GM21360 (cell line): ENCODE measurements around the gene TMEM117.

Experiments
- ATAC-seq: cut with Tn5 transposase; IDR thresholded peaks from one replicate; pipeline ENCODE4 v1.9.1; 2021; ENCODE audit warnings: mild to moderate bottlenecking, moderate library complexity; ENCODE audit not compliant: unreplicated experiment

Gene TMEM117

GRCh38 chr12:43951286-43951685, 115.4 kb downstream of the TMEM117 start:
- ATAC-seq: no peak

DNA sequence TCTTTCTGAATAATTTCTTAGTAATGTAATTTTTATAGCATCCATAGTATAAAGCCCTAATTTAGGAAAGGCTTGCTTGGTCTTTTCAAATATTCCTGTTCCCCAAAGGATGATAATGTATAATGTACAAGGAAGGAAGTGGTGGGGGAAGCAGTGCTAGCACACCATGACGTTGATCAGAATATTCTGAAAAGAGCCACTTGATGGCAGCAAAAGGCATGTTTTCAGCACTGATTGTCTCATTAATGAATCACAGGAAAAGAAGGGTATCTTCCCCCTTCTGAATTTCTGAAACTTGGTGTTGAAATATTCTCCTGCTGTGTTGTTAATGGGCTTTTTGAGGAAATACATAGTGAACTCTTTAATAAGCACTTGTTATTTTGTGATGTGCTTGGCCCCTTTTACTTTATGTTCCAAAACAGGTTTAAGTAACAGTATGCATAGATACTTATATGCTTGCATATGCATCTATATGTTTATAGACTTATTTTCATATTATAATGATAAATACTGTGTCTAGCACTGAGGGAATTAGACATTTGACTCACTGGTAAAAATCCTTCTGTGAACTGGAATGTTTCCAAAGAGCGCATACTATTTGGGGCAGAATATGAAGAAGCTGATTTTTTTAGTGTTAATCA, 122.0 kb downstream of the TMEM117 start:
- ATAC-seq: peak; percentile 88

- ATAC-seq: no peak
Observed at GRCh38 chr12:43964033-43964432, 128.2 kb downstream of the TMEM117 start.

DNA sequence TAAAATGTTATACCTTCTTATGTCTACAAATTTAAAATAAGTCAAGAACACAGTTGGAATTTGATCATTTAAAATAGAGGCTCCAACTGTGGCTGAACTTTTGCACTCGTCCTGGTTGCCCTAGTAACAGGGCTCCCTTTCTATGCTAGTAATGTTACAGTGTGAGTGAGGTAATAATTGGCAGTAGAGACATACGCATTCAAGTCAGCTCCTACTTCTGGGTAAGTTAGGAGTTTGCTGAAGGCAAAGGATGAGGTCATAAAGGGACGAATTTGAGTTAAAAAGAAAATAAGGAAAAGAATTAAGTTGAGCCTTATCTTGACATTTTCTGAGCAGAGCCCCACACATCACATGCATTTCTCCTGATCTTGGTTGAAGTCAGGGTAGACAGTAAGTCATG, 129.1 kb downstream of the TMEM117 start:
- ATAC-seq: no peak

DNA sequence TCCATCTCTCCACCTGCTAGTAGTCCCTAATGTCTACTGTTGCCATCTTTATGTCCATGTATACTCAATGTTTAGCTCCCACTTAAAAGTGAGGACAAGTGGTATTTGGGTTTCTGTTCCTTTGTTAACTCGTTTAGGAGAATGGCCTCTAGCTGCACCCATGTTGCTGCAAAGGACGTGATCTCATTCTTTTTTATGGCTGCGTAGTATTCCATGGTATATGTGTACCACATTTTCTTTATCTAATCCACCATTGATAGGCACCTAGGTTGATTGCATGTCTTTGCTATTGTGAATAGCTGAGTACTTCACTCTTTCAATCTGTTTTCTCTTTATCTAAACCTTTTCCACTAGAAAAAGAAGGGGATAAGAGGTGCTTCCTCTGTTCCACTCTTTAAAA, 130.0 kb downstream of the TMEM117 start:
- ATAC-seq: no peak

GRCh38 chr12:43968736-43969135, 132.9 kb downstream of the TMEM117 start:
- ATAC-seq: no peak

DNA sequence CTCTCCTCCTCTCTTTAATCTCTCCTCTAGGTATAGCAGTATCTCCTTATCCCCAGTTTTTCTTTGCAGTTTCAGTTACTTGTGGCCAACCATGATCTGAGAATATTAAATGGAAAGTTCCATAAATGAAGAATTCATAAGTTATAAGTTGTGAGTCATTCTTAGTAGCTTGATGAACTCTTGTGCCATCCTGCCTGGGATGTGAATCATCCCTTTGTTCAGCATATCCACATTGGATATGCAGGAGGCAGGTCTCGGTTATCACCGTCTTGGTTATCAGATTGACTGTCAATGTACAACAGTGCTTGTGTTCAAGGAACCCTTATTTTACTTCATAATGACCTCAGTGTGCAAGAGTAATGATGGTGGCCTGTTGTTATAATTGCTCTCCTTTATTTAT, 134.0 kb downstream of the TMEM117 start:
- no peak for ATAC-seq

DNA sequence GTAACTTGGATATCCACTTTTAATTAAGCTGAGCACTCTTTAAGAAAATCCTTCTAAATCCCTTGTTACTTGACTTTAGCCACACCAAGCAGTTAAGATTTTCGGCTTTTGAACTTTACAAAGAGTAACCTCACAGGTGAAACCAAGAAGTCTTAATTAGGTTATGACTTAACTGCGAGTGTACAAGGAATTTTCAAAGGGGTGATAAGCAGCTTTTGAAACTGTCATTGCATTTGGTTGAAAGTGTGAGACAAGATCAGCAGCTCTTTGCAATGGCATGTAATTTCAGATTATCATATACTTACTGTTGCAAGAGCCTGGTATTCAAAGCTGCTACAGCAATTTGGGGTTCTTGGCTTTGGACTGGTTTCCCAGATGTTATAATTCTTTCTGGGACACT, 137.5 kb downstream of the TMEM117 start:
- no peak for ATAC-seq

GRCh38 chr12:43973993-43974392, 138.1 kb downstream of the TMEM117 start:
- no peak for ATAC-seq

- ATAC-seq: no peak
Observed at GRCh38 chr12:43976027-43976426, 140.1 kb downstream of the TMEM117 start.

DNA sequence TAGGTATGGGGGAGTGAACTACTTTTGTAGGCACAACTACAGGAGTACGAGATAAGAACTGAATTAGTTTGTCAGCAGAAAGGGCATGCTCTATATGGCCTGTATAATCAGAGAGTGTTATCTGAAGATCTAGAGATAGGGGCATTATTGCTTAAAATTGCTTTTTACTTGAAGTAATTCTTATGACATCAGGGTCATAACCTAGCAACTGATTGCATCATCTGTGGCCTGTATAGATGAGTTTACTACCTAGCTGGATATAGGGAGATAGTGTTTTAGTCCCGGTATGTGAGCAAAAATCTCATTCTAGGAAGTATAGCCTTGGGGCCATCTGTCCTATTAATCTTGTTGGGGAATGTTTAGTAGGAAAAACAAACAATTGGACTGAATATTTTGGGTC, 142.7 kb downstream of the TMEM117 start:
- no peak for ATAC-seq

DNA sequence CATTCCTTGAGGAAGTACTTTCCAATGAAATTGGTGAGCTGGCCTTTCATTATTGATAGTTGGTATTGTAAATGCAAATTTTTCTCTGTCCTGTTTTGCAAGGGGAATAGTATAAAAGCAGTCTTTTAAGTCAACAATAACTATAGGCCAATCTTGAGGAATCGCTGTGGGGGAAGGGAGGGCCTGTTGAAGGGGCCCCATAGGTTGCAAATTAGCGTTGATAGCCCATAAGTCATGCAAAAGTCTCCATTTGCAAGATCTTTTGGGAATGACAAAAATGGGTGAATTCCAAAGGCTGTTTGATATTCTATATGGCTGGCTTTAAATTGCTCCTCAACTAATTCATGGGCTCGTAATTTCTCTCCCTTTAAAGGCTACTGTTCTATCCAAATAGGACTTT, 143.6 kb downstream of the TMEM117 start:
- ATAC-seq: no peak

- no peak for ATAC-seq
Observed at GRCh38 chr12:43980627-43981191, 144.8 kb downstream of the TMEM117 start.

GRCh38 chr12:43981726-43982125, 145.8 kb downstream of the TMEM117 start:
- ATAC-seq: no peak

DNA sequence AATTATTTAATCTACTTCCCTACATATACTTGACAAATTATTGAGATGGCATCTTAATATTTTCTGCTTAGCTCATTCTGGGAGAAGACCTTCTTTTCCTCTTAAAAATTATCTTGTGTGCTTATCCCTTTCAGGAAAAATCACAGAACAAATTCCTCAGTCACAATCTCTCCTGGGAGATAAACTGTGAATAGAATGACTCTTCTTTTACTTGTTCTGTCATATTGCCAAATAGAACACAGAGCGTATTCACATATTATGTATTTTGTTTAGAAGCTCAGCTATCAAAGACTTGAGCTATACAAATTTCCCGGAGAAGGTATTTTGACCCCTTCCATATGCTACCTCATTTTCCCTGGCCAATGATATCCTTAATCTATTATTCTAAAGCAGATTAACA, 146.7 kb downstream of the TMEM117 start:
- no peak for ATAC-seq

DNA sequence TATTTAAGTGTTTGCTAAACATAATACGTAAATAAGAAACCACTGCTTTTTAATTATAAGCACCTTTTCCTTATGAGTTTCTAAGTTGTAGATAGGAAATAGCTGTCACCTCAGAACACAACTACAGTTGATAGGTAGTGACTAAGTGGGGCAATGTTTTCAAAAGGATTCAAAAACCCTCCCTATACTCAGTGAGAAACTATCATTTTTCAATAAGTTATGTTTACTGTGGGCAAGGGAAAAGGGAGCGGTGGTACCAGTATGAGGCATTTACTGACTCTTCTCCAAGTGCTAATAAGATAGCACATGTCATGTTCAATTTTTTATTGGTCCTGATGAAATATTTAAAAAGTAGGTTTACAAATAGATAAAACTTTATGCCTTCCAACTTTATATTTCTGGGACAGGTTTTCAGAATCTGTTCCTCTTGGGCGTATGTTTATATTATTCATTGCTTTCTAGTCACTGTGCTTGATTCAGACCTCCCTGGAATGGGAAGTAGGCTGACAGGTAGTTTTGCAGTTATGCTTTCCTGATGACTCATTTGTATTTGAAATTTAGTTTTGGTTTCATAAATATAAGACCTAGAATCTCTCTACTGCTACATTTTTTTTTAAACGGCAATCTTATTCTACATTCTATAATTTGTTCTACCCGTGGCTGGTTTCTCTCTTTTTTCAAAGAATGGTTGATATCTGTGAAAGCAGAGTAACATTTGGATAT, 153.1 kb downstream of the TMEM117 start:
- ATAC-seq: peak; percentile 95

- ATAC-seq: no peak
Observed at GRCh38 chr12:43992856-43993255, 157.0 kb downstream of the TMEM117 start.

- ATAC-seq: peak; percentile 97
Observed at GRCh38 chr12:44000309-44000952, 164.6 kb downstream of the TMEM117 start.

- ATAC-seq: no peak
Observed at GRCh38 chr12:44002607-44003006, 166.7 kb downstream of the TMEM117 start.

DNA sequence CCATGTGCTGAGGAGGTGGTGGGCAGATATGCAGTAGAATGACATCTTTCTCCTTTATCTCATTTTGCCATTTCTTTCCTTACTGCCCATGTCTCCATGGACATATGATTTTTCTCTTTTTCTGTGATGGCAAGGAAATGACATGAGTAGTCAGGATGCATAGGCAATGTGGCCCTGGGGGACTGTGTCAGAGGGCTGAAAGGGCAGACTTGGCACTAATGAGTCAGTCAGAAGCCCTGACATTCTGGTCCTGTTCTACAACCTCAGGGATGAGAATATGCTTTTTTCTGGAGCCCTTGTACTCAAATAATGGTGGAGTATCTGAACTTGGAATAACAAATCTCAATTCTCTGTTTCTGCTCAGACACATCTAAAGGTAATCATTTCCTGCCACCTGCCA, 167.8 kb downstream of the TMEM117 start:
- no peak for ATAC-seq

DNA sequence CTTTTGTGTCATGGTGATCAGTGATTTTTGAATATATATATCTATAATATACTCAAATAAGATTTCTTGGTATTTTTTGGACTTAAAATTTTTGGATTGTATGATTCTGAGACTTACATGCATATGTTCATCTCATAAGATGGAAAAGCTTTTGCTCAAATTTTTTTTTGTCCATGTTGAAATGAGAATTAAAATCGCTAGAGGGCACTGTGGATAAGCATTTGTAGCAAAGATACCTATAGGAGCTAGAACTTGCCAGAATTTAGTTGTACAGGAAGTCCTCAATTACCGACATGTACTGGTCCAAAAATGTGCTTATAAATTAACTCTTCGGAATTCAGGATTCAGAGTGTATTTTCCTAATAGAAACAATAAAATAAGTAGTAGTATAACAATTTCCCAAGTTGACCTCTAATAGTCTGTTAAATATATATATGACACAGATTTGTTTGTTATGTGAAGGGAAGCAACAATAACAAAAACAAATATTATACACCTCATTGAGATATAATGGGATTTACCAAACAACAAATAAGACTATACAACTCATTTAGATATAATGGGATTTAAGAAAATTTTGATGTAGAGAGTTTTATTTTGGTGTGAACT, 179.6 kb downstream of the TMEM117 start:
- ATAC-seq: no peak
